ENCODE results near the gene GPS2. TPM values are rescaled to one million over a fixed set of nuclear protein-coding genes. Genes with fewer than 3 reads are reported as not detected.

Gene GPS2
- total RNA-seq, 1 donor from 2014 or later, result 20.5 TPM

GRCh38 chr17:7329374-7329996 lies 14.3 kb upstream of the GPS2 start:
- H4K20me1 ChIP-seq (ENCODE audit: low read depth), result peaks cover 1% of the 10 kb centered on the region
- Mint-ChIP-seq H3K36me3 (peaks cover 4% of the 10 kb centered on the region), H3K4me1 (peaks cover 28% of the 10 kb centered on the region), H3K27ac (peak overlapping the region; percentile 95), H3K4me3 (peak overlapping the region; percentile 94), H3K27me3 (ENCODE audit: insufficient read depth, low read depth) (peaks cover 12% of the 10 kb centered on the region), H3K9me3 (no peaks in the 10 kb centered on the region)
- no peak for TF ChIP-seq EZH2phosphoT487 (IDR thresholded peaks at IDR 0.05)
- TF ChIP-seq CTCF (IDR thresholded peaks at IDR 0.05), result peak; percentile 16
- peaks cover 20% of the 10 kb centered on the region for H3K79me2 ChIP-seq (ENCODE audit: low read depth)
- H3K27ac ChIP-seq, result peak overlapping the region; percentile 79
- H3K9me3 ChIP-seq (ENCODE audit: low read depth), result no peaks in the 10 kb centered on the region
- peak overlapping the region; percentile 74 for H3K4me2 ChIP-seq
- H2AFZ ChIP-seq (replicated peaks), result peak overlapping the region; percentile 86
- H3K9ac ChIP-seq, result no peak overlapping the region
- peak; percentile 99 for DNase-seq (ENCODE audit: low spot score)
- peak overlapping the region; percentile 94 for H3K4me3 ChIP-seq
- H3K4me1 ChIP-seq, result peaks cover 14% of the 10 kb centered on the region
- H3K36me3 ChIP-seq, result no peaks in the 10 kb centered on the region
- peaks cover 24% of the 10 kb centered on the region for H3F3A ChIP-seq (ENCODE audit: low read depth)
- no peaks in the 10 kb centered on the region for H3K27me3 ChIP-seq

- Histone ChIP-seq H3K4me3 (peak within 1 kb of the TSS; percentile 94), H3K4me2 (peak within 1 kb of the TSS; percentile 96), H3K9me3 (ENCODE audit: low read depth) (no peaks in the 10 kb centered on the region), H3K4me1 (peaks cover 14% of the 10 kb centered on the region), H3K27ac (peak within 1 kb of the TSS; percentile 79), H3K79me2 (ENCODE audit: low read depth) (peaks cover 20% of the 10 kb centered on the region), H2AFZ (replicated peaks) (peak within 1 kb of the TSS; percentile 86), H3K9ac (peak within 1 kb of the TSS; percentile 79), H4K20me1 (ENCODE audit: low read depth) (peaks cover 4% of the 10 kb centered on the region), H3F3A (ENCODE audit: low read depth) (peaks cover 27% of the 10 kb centered on the region), H3K36me3 (no peaks in the 10 kb centered on the region), H3K27me3 (no peaks in the 10 kb centered on the region)
- H3K9me3 Mint-ChIP-seq, result no peaks in the 10 kb centered on the region
- H3K36me3 Mint-ChIP-seq, result peaks cover 7% of the 10 kb centered on the region
- DNase-seq (ENCODE audit: low spot score), result no peak
- no peak for TF ChIP-seq CTCF (IDR thresholded peaks at IDR 0.05)
- H3K4me3 Mint-ChIP-seq, result peak within 1 kb of the TSS; percentile 98
- peaks cover 28% of the 10 kb centered on the region for H3K4me1 Mint-ChIP-seq
- peaks cover 12% of the 10 kb centered on the region for H3K27me3 Mint-ChIP-seq (ENCODE audit: insufficient read depth, low read depth)
- peak within 1 kb of the TSS; percentile 95 for H3K27ac Mint-ChIP-seq
Measured at GRCh38 chr17:7328840-7329373, 13.7 kb upstream of the GPS2 start, which contains the start of gene NEURL4. TSS of gene NEURL4 (minus strand) at chr17:7329335. CDS start at chr17:7329312, 23 bp downstream.

- peaks cover 27% of the 10 kb centered on the region for H3F3A ChIP-seq (ENCODE audit: low read depth)
- Mint-ChIP-seq H3K36me3 (peaks cover 9% of the 10 kb centered on the region), H3K27me3 (ENCODE audit: insufficient read depth, low read depth) (peaks cover 12% of the 10 kb centered on the region), H3K27ac (no peak overlapping the region), H3K9me3 (no peaks in the 10 kb centered on the region), H3K4me3 (peak overlapping the region; percentile 98), H3K4me1 (peaks cover 28% of the 10 kb centered on the region)
- H3K36me3 ChIP-seq, result no peaks in the 10 kb centered on the region
- H4K20me1 ChIP-seq (ENCODE audit: low read depth), result peaks cover 4% of the 10 kb centered on the region
- H3K9me3 ChIP-seq (ENCODE audit: low read depth), result no peaks in the 10 kb centered on the region
- no peak overlapping the region for H3K27ac ChIP-seq
- peak overlapping the region; percentile 94 for H3K4me3 ChIP-seq
- H3K4me2 ChIP-seq, result peak overlapping the region; percentile 96
- H2AFZ ChIP-seq (replicated peaks), result no peak overlapping the region
- peak overlapping the region; percentile 79 for H3K9ac ChIP-seq
- H3K79me2 ChIP-seq (ENCODE audit: low read depth), result peaks cover 20% of the 10 kb centered on the region
- no peak for DNase-seq (ENCODE audit: low spot score)
- H3K4me1 ChIP-seq, result peaks cover 14% of the 10 kb centered on the region
- TF ChIP-seq CTCF (IDR thresholded peaks at IDR 0.05) (no peak), EZH2phosphoT487 (IDR thresholded peaks at IDR 0.05) (no peak), EZH2 (IDR thresholded peaks at IDR 0.05) (no peak)
- no peaks in the 10 kb centered on the region for H3K27me3 ChIP-seq
Measured at GRCh38 chr17:7328009-7328408, 12.8 kb upstream of the GPS2 start.
